H1 (cell line): ENCODE measurements around the gene CCDC154. TPM values are rescaled to one million over a fixed set of nuclear protein-coding genes. Genes with fewer than 3 reads are reported as not detected.

ENCODE experiments used
- CREB1 ChIP-seq: IDR thresholded peaks from 2 replicates; pipeline ENCODE4 v1.6.1; 2012; ENCODE audit warnings: inconsistent platforms
- JUND ChIP-seq: IDR thresholded peaks from 2 replicates; pipeline ENCODE4 v1.6.1; 2011; ENCODE audit warnings: mild to moderate bottlenecking, improper control_type of control experiment, low read length
- POLR2A ChIP-seq, 2 experiments: IDR thresholded peaks; 1 replicate in 1 of 2; 2 replicates in 1 of 2; pipeline ENCODE4 v1.6.1; 2011; ENCODE audit warnings: low read depth in 2 of 2, low read length in 2 of 2, mild to moderate bottlenecking in 2 of 2; ENCODE audit errors: control extremely low read depth in 1 of 2
- POU5F1 ChIP-seq: IDR thresholded peaks from 2 replicates; pipeline ENCODE4 v1.6.1; 2011; ENCODE audit warnings: low read depth, mild to moderate bottlenecking, low read length, moderate library complexity
- RFX5 ChIP-seq: IDR thresholded peaks from 2 replicates; pipeline ENCODE4 v1.6.1; 2011; ENCODE audit warnings: low read depth, low read length, improper control_type of control experiment, borderline replicate concordance
- RXRA ChIP-seq: IDR thresholded peaks from 2 replicates; pipeline ENCODE4 v1.6.1; 2011; ENCODE audit warnings: low read depth, mild to moderate bottlenecking, low read length, moderate library complexity; ENCODE audit not compliant: insufficient read depth
- SP2 ChIP-seq: IDR thresholded peaks from 2 replicates; pipeline ENCODE4 v1.6.1; 2012; ENCODE audit warnings: mild to moderate bottlenecking, low read length, inconsistent platforms
- SUZ12 ChIP-seq: fragments of 200-600 bp; sonication (generic); IDR thresholded peaks from 2 replicates; pipeline ENCODE4 v1.6.1; 2012; ENCODE audit warnings: mild to moderate bottlenecking, inconsistent platforms, low read length, moderate library complexity, mixed read lengths
- polyA plus RNA-seq, 7 experiments: library from polyadenylated mRNA; depleted of rRNA in 3 of 7; stranded (reverse) in 5 of 7; unstranded in 2 of 7; fragments of >200 nt in 5 of 7; fragments of 200-250 nt in 2 of 7; gene quantifications; 1 replicate in 5 of 7; 2 replicates in 1 of 7; 4 replicates in 1 of 7; pipeline versions ENCODE4 v1.2.1 to v1.2.3, GENCODE V29; 2011 to 2013; ENCODE audit warnings: missing spikeins in 2 of 7, mixed read lengths in 2 of 7
- total RNA-seq: library from RNA; stranded (reverse); fragmentation: NEBNext Ultra II Directional; extraction: Animal tissue kit (Norgen Biotek cat#: 25700); gene quantifications from 2 replicates; pipeline ENCODE4 v1.2.1, GENCODE V29; 2021
- TF ChIP-seq, protein P1 (sequence below), 3 experiments: IDR thresholded peaks; 1 replicate in 2 of 3; 2 replicates in 1 of 3; pipeline versions ENCODE4 v1.5.1 to v1.6.1; 2011; ENCODE audit warnings: low read length in 3 of 3, mild to moderate bottlenecking in 3 of 3, inconsistent platforms in 2 of 3, low read depth in 1 of 3, moderate library complexity in 1 of 3; ENCODE audit not compliant: insufficient read depth in 1 of 3; ENCODE audit errors: control extremely low read depth in 1 of 3

CCDC154 gene
- total and polyA plus RNA-seq, 2 of the 8 experiments (the other 6 are each of a cell fraction or from before 2014, with no cell fraction given): 0.15 to 0.88 TPM

- TF ChIP-seq, protein P1, sequence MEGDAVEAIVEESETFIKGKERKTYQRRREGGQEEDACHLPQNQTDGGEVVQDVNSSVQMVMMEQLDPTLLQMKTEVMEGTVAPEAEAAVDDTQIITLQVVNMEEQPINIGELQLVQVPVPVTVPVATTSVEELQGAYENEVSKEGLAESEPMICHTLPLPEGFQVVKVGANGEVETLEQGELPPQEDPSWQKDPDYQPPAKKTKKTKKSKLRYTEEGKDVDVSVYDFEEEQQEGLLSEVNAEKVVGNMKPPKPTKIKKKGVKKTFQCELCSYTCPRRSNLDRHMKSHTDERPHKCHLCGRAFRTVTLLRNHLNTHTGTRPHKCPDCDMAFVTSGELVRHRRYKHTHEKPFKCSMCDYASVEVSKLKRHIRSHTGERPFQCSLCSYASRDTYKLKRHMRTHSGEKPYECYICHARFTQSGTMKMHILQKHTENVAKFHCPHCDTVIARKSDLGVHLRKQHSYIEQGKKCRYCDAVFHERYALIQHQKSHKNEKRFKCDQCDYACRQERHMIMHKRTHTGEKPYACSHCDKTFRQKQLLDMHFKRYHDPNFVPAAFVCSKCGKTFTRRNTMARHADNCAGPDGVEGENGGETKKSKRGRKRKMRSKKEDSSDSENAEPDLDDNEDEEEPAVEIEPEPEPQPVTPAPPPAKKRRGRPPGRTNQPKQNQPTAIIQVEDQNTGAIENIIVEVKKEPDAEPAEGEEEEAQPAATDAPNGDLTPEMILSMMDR (IDR thresholded peaks at IDR 0.05; ENCODE audit: control extremely low read depth in 1 of 3, insufficient read depth in 1 of 3, low read depth in 1 of 3, low read length in 3 of 3): no peak
- TF ChIP-seq RFX5 (no peak), RXRA (no peak), POLR2A (IDR thresholded peaks at IDR 0.05; ENCODE audit: control extremely low read depth in 1 of 2, low read depth in 2 of 2, low read length in 2 of 2) (no peak), SUZ12 (no peak), JUND (no peak), CREB1 (no peak), POU5F1 (no peak), SP2 (no peak)
Measured at GRCh38 chr16:1488619-1489018, 44.3 kb upstream of the CCDC154 start, which contains the start of gene PTX4 (continued).
